ENCODE data around the gene CACNB4.
"Not testable (repeated sequence)": the region's sequence is repeated elsewhere in the genome, so short reads cannot be mapped to it uniquely, and the experiment has no call there.

CACNB4 gene

GRCh38 chr2:152015552-152015951, 83.3 kb downstream of the CACNB4 start:
- no peak for DNase-seq

DNA sequence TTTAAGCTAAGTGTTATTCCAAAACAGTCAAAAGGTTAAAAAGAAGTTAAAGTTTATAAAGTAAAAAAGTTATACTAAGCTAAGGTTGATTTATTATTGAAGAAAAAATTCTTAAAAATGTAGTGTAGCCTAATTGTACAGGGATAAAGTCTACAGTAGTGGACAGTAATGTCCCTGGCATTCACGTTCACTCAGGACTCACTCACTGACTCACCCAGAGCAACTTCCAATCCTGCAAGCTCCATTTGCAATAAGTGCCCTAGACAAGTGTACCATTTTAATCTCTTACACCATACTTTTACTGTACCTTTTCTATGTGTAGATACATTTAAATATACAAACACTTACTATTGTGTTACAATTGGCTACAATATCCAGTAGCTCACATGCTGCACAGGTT, 86.1 kb downstream of the CACNB4 start:
- DNase-seq: no peak

GRCh38 chr2:152011724-152012123, 87.1 kb downstream of the CACNB4 start:
- no peak for DNase-seq

GRCh38 chr2:152005607-152006006, 93.2 kb downstream of the CACNB4 start:
- no peak for DNase-seq

GRCh38 chr2:152003283-152003682, 95.6 kb downstream of the CACNB4 start:
- not testable (repeated sequence) for DNase-seq

- DNase-seq: no peak
Observed at GRCh38 chr2:151999053-151999452, 99.8 kb downstream of the CACNB4 start.

DNA sequence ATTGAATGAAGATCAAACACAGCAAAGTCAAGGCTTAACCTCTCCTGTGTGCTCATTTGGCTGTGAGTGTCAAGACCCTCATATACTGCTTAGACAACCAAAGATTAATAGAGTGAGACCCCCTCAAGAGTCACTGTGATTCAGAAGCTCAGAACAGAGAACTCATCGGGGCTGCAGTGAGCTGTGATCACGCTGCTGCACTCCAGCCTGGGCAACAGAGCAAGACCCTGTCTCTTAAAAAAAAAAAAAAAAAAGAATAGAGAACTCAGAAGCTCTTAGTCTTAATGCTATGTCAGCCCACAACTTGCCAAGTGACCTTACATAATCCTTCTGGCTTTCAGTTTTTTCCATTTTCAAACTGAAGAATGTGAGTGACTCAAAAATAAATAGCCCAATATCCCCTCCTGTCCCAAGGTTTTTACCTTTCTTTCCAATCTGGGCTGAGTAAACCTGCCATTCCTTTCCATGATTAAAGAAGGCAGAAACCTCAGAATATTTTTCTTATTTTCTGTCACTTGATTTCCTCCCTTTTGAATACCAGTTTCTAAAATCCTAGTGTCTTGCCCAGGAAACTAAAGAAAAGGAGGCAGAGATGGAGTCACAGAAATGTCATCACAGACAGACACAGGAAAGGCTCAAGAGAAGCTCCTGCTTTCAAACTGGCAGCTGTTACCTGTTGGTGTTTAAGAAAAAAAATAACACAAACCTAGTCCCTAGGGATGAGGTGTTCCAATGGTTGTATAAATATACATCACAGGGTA, 102.4 kb downstream of the CACNB4 start:
- no peak for DNase-seq

GRCh38 chr2:151995161-151995557, 103.7 kb downstream of the CACNB4 start:
- no peak for DNase-seq

DNA sequence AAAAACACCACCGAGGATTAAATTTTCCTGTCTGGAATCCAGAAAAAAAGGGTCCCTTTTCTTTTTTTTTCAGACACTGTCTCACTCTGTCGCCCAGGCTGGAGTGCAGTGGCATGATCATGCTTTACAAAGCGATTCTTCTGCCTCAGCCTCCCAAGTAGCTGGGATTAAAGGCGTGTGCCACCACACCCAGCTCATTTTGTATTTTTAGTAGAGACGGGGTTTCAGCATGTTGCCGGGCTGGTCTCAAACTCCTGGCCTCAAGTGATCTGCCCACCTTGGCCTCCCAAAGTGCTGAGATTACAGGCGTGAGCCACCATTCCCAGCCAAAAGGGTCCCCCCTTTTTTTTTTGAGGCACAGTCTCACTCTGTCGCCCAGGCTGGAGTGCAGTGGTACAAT, 104.7 kb downstream of the CACNB4 start:
- DNase-seq: not testable (repeated sequence)

DNA sequence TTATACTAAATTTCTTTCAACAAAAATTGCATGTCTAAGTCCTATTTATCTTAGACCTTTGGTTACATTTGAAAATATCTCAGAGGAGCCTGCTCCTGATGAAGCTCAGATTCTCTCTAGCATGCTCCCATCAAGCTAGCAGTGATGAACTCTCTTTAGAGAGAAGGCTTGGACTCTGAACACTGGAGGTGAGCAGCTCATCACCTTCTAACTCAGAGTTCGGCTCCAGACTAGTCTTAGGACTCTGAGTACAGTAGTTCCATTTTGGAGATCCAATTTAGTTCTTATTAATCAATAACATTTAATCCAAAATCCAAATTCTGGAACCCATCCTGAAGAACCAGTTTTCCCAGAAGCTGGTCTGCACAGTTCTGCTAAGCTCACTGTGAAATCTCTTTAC, 107.8 kb downstream of the CACNB4 start:
- no peak for DNase-seq

- DNase-seq: no peak
Observed at GRCh38 chr2:151989378-151989777, 109.5 kb downstream of the CACNB4 start.

DNA sequence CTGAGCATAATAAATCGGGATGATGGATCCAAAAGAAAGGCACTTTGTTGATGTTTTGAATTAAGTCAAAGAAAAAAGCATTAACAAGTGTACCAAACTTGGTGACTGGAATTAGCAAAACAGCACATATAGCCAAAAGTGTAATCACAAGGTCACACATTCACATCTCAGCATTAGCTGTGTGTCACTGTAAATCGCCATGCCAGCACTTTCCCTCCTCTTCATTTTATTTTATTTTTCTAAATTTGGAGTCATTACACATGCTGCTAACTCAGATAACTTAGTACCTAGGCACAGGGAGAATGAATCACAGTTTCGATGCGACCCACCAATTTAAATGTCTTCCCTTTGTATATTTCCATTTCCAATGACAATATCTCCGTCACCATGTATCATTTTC, 111.4 kb downstream of the CACNB4 start:
- no peak for DNase-seq

GRCh38 chr2:151984424-151985083, 114.3 kb downstream of the CACNB4 start:
- no peak for DNase-seq

- no peak for DNase-seq
Observed at GRCh38 chr2:151983221-151983620, 115.6 kb downstream of the CACNB4 start.

GRCh38 chr2:151981886-151982285, 117.0 kb downstream of the CACNB4 start:
- no peak for DNase-seq

DNA sequence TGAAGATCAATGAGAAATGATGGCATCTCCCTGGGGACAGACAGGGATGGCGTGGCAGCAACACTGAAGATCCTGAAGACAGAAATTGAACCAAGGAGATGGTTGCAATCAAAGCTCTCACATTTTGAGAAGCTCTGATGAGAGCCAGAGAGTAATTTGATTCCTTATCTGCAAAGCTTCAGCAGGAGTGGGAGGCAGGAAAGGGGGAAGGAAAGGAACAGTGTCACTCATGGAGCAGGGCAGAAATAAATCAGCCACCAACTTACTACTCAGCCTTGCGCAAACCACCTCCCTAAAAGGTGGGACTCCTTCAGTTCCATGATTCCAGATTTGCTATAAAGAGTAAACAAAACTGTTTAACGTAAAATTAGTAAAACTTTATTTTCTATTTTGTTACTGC, 119.2 kb downstream of the CACNB4 start:
- DNase-seq: no peak

DNA sequence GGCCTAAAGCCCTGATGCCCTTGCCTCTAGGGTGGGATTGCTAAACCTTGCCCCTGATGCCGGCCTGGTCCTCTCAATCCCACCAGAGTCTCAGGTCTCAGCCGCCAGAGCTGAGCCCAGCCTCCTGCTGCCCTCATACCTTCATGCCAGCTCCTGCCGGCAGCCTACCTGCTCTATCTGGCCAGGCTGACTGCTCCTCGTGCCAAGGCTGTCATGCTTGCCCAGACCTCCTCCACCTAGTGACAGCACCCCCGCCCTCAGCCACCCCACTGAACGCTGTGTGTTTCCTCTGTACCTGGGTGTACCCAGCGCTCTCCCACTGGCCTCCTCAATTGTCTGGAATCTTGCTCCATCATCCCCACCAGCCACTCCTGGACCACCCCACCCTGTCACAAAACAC, 120.1 kb downstream of the CACNB4 start:
- no peak for DNase-seq

DNA sequence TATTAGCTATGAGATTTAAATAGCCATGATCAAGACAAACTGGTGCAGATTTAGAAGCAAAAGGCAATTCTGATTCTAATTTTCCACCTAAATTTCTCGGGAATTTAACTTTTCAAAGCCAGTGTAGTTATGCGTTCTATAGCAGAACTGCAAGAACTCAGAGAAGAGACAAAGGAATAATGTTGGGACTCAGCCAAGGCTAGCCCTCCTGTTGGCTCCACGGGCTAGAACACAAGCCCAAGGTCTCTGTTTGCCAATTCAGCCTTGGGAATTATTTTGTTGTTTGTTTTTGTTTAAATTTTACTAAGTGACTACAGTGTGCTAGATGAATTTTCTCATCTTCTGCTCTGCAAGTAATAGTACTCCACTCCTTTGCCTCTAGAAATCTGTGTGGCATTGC, 121.2 kb downstream of the CACNB4 start:
- DNase-seq: no peak

DNA sequence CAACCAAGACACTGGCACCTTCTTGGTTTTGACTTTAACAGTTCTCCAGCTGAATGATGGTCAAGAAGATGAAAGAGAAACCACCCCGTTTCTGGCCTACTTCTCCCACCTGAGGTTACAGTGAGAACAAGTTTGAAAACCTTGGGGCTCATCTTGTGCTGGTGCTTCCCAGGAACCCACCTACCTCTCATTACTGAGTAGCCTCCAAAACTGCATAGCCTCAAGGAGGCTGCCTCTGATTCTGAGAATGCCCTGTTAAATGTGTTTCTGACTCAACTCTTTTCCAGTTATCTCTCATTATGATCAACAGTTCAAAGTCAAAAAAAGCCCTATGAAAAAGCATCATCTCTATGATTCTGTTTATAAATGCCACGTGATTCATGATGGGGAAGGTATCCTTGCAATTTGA, 121.9 kb downstream of the CACNB4 start:
- no peak for DNase-seq

- no peak for DNase-seq
Observed at GRCh38 chr2:151975460-151976414, 123.1 kb downstream of the CACNB4 start.

- no peak for DNase-seq
Observed at GRCh38 chr2:151974988-151975387, 123.9 kb downstream of the CACNB4 start.

DNA sequence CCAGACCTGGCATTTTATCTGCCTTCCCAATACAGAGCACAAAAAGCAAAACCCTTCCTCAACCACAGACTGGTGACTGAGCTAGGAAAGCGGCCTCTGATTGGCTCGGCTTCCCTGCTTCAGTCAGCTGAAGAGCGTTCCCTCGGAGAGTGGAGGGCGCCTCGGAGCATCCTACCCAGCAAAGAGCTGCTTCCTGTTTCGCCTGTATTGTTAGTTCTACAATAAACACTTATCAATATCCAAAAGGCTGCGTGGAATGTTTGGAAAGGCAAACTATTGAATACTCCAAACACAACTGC, 125.0 kb downstream of the CACNB4 start:
- DNase-seq: no peak

DNA sequence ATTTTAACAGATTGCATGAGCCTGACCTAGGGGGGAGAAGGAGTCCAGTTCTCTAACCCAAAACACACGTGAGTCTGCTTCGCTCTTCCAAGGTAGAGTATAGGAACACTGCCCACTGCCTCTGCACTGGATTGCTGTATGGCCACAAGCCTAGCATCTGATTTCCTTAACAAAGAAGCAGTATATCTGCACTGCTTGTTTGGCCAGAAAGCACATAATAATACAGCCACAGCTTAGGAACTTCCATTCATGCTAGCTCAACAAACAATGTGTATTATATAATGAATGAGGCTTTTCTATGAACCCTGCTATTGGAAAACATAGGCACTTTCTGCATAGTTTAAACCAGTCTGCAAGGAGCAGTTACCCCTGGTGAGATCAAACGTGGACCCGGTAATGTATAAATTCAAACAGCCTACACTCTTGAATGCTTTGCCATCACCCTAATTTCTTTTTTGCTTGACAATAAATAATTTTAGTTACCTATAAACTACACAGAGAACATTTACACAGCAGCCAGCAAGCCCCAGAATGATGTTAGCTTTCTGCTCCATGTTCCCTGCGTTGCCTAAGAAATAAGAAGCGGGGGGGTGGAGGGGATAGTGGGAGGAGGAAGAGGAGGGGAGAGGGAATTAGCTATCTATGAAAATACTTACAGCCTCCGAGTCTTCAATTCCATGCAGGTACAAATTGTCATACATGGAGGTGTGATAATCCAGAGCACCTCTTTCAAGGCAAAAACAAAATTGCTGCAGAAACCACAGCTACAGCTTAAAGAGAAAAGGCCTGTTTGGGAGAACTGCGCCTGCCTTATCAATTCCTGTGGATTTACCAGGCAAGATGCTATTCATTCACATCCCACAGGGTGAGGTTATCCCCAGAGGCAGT, 125.6 kb downstream of the CACNB4 start:
- no peak for DNase-seq
